ENCODE measurements around the gene KCNJ14.

GRCh38 chr19:48456864-48457263 is 1.5 kb downstream of the KCNJ14 start:
- TF ChIP-seq CTCF (IDR thresholded peaks at IDR 0.05; ENCODE audit: low read length) (no peak), EZH2 (optimal IDR thresholded peaks at IDR 0.05; ENCODE audit: low read depth, low read length) (no peak)
